Right renal cortex interstitium (tissue), 3 donors: Measurements from ENCODE around the gene SYAP1. TPM values are rescaled to one million over a fixed set of nuclear protein-coding genes. Genes with fewer than 3 reads are reported as not detected.
"Not testable (repeated sequence)": the region's sequence is repeated elsewhere in the genome, so short reads cannot be mapped to it uniquely, and the experiment has no call there.

ENCODE experiments used
- DNase-seq, 3 donors: peaks; one replicate each; pipeline ENCODE4 v3.0.0-alpha.2; 2013; ENCODE audit warnings: low read depth in 3 of 3, low spot score in 2 of 3
- polyA plus RNA-seq, 3 donors: library from polyadenylated mRNA; unstranded; fragments of 120-200 nt; gene quantifications; one replicate each; pipeline ENCODE4 v1.2.1, GENCODE V29; 2013; ENCODE audit not compliant: insufficient read length in 3 of 3

The SYAP1 gene
- polyA plus RNA-seq, 3 donors, result 26.9 to 34.6 (median 32.3) TPM

GRCh38 chrX:16718824-16719333, 533 bp upstream of the SYAP1 start:
- no peak for DNase-seq

- DNase-seq, result no peak
Measured at GRCh38 chrX:16722481-16722880, 3.1 kb downstream of the SYAP1 start.

- no peak for DNase-seq
Measured at GRCh38 chrX:16725072-16725471, 5.7 kb downstream of the SYAP1 start.

- DNase-seq, result not testable (repeated sequence)
Measured at GRCh38 chrX:16726347-16726988, 7.1 kb downstream of the SYAP1 start.

- no peak for DNase-seq
Measured at GRCh38 chrX:16727637-16728036, 8.2 kb downstream of the SYAP1 start.

- DNase-seq, result no peak
Measured at GRCh38 chrX:16730450-16730849, 11.0 kb downstream of the SYAP1 start.

- DNase-seq, result no peak
Measured at GRCh38 chrX:16733013-16733412, 13.6 kb downstream of the SYAP1 start.

- no peak for DNase-seq
Measured at GRCh38 chrX:16737024-16737423, 17.6 kb downstream of the SYAP1 start.

- DNase-seq, result no peak
Measured at GRCh38 chrX:16739574-16739973, 20.2 kb downstream of the SYAP1 start.

- DNase-seq, result no peak
Measured at GRCh38 chrX:16743604-16744325, 24.4 kb downstream of the SYAP1 start.

- DNase-seq, result no peak
Measured at GRCh38 chrX:16745102-16745501, 25.7 kb downstream of the SYAP1 start.

- no peak for DNase-seq
Measured at GRCh38 chrX:16745659-16746058, 26.2 kb downstream of the SYAP1 start.

- DNase-seq, result no peak
Measured at GRCh38 chrX:16748425-16748824, 29.0 kb downstream of the SYAP1 start.

- DNase-seq, result no peak
Measured at GRCh38 chrX:16750136-16750535, 30.7 kb downstream of the SYAP1 start.

GRCh38 chrX:16754019-16754418, 34.6 kb downstream of the SYAP1 start:
- DNase-seq, result no peak

GRCh38 chrX:16756724-16757123, 37.3 kb downstream of the SYAP1 start:
- no peak for DNase-seq

GRCh38 chrX:16761500-16761899, 42.1 kb downstream of the SYAP1 start:
- not testable (repeated sequence) for DNase-seq

GRCh38 chrX:16762579-16762978, 43.2 kb downstream of the SYAP1 start:
- DNase-seq, result no peak

GRCh38 chrX:16765594-16765993, 46.2 kb downstream of the SYAP1 start:
- DNase-seq, result no peak

- DNase-seq, result no peak
Measured at GRCh38 chrX:16770970-16771482, 51.6 kb downstream of the SYAP1 start.

- no peak for DNase-seq
Measured at GRCh38 chrX:16771483-16772398, 52.3 kb downstream of the SYAP1 start.
